Neuronal stem cell (in vitro differentiated cells): ENCODE results near the gene SHF.
A peak's percentile ranks its signal among the peaks of the same experiment; 100 is the strongest.

Source experiments
- DNase-seq: peaks from one replicate; pipeline ENCODE4 v3.0.0-alpha.2; 2013; ENCODE audit warnings: low spot score
- H2AFZ ChIP-seq: one replicate; pipeline ENCODE4 v1.6.1; 2013; ENCODE audit warnings: mild to moderate bottlenecking, low read length, inconsistent platforms
- H2AK5ac ChIP-seq: 2 replicates; pipeline ENCODE4 v1.6.1; 2013; ENCODE audit warnings: low read depth, mild to moderate bottlenecking, inconsistent platforms, low read length, moderate library complexity, mixed read lengths
- H2BK120ac ChIP-seq: 2 replicates; pipeline ENCODE4 v1.6.1; 2013; ENCODE audit warnings: low read depth, mild to moderate bottlenecking, inconsistent platforms, low read length, moderate library complexity, mixed read lengths
- H2BK12ac ChIP-seq: one replicate; pipeline ENCODE4 v1.6.1; 2013; ENCODE audit warnings: low read length, inconsistent platforms
- H2BK15ac ChIP-seq: 2 replicates; pipeline ENCODE4 v1.6.1; 2013; ENCODE audit warnings: mild to moderate bottlenecking, low read length, inconsistent platforms, mixed read lengths
- H2BK5ac ChIP-seq: one replicate; pipeline ENCODE4 v1.6.1; 2013; ENCODE audit warnings: inconsistent platforms, mild to moderate bottlenecking, low read length, moderate library complexity
- H3K14ac ChIP-seq: one replicate; pipeline ENCODE4 v1.6.1; 2013; ENCODE audit warnings: low read length, inconsistent platforms
- H3K18ac ChIP-seq: 2 replicates; pipeline ENCODE4 v1.6.1; 2013; ENCODE audit warnings: low read length, inconsistent platforms
- H3K23ac ChIP-seq: 2 replicates; pipeline ENCODE4 v1.6.1; 2013; ENCODE audit warnings: low read depth, mild to moderate bottlenecking, mixed read lengths, low read length, inconsistent platforms; ENCODE audit not compliant: poor library complexity
- H3K27ac ChIP-seq: replicated peaks from 3 replicates; pipeline ENCODE4 v1.5.1; 2013; ENCODE audit warnings: low read length, inconsistent platforms
- H3K27me3 ChIP-seq, 3 experiments: 2 replicates each; pipeline ENCODE4 v1.6.1; 2013; ENCODE audit warnings: low read length in 3 of 3, mild to moderate bottlenecking in 2 of 3, inconsistent platforms in 1 of 3, low read depth in 1 of 3, mixed read lengths in 1 of 3, moderate library complexity in 1 of 3; ENCODE audit not compliant: control insufficient read depth in 3 of 3, insufficient read depth in 3 of 3
- H3K36me3 ChIP-seq, 2 donors: replicated peaks in 1 of 2; 2 replicates each; pipeline ENCODE4 v1.6.1; 2013; ENCODE audit warnings: low read length in 2 of 2; ENCODE audit not compliant: control insufficient read depth in 2 of 2, insufficient read depth in 2 of 2
- H3K4ac ChIP-seq: 2 replicates; pipeline ENCODE4 v1.6.1; 2013; ENCODE audit warnings: inconsistent platforms, mild to moderate bottlenecking, low read length, moderate library complexity
- H3K4me1 ChIP-seq, 2 donors: 1 replicate in 1 of 2; 2 replicates in 1 of 2; pipeline ENCODE4 v1.6.1; 2013; ENCODE audit warnings: low read length in 2 of 2, low read depth in 1 of 2; ENCODE audit not compliant: control insufficient read depth in 2 of 2, insufficient read depth in 1 of 2
- H3K4me2 ChIP-seq: one replicate; pipeline ENCODE4 v1.6.1; 2013; ENCODE audit warnings: mild to moderate bottlenecking, low read length, inconsistent platforms; ENCODE audit not compliant: insufficient read depth, poor library complexity, severe bottlenecking
- H3K4me3 ChIP-seq, 2 donors: 2 replicates each; pipeline ENCODE4 v1.5.1; 2013; ENCODE audit warnings: low read length in 2 of 2, mild to moderate bottlenecking in 2 of 2, inconsistent platforms in 1 of 2, moderate library complexity in 1 of 2
- H3K79me1 ChIP-seq: one replicate; pipeline ENCODE4 v1.6.1; 2013; ENCODE audit warnings: low read depth, mild to moderate bottlenecking, inconsistent platforms, low read length, moderate library complexity
- H3K9ac ChIP-seq: one replicate; pipeline ENCODE4 v1.6.1; 2013; ENCODE audit warnings: mild to moderate bottlenecking, low read depth, low read length, inconsistent platforms; ENCODE audit not compliant: poor library complexity
- H3K9me3 ChIP-seq, 2 donors: replicated peaks in 1 of 2; 2 replicates each; pipeline versions ENCODE3 to v1.6.1; 2013; ENCODE audit warnings: low read length in 2 of 2, mild to moderate bottlenecking in 2 of 2, inconsistent platforms in 1 of 2, low read depth in 1 of 2, mixed read lengths in 1 of 2, moderate library complexity in 1 of 2; ENCODE audit not compliant: control insufficient read depth in 2 of 2, insufficient read depth in 1 of 2
- H4K8ac ChIP-seq: one replicate; pipeline ENCODE4 v1.6.1; 2013; ENCODE audit warnings: low read depth, mild to moderate bottlenecking, inconsistent platforms, low read length, moderate library complexity
- H4K91ac ChIP-seq: one replicate; pipeline ENCODE4 v1.6.1; 2013; ENCODE audit warnings: low read length, low read depth, mild to moderate bottlenecking, inconsistent platforms; ENCODE audit not compliant: poor library complexity
- WGBS, 2 donors: extraction: QIAGEN DNeasy Blood & Tissue Kit; methylation state at CpG; one replicate each; pipeline ENCODE4 v1.1.7; 2013; ENCODE audit warnings: missing lambda C conversion rate in 2 of 2, mixed read lengths in 1 of 2; ENCODE audit not compliant: insufficient read length in 2 of 2, insufficient replicate concordance in 1 of 2; ENCODE audit errors: extremely low coverage in 2 of 2; 5-methylcytosine and 5-hydroxymethylcytosine counted together

The SHF gene

DNA sequence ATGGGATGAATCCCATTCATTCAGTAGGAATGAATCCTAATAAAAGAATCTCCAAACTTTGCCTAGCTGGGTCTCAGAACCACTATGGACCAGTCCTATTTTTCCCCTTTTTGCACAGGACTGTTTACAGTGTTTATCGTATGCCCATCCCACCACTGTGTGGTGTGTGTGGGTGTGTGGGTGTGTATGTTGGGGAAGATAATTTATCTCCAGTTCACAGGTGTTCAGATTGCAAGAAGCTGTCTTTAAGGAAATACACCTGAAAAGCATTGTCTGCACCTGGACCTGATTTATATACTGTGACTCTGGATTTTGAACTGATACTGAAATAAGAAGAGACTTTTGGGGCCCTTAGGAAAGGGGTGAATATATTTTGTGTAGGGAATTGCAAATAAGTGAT, 24.7 kb upstream of the SHF start:
- H2AK5ac ChIP-seq = no peak overlapping the region
- H2AFZ ChIP-seq = no peak overlapping the region
- H3K18ac ChIP-seq = no peak overlapping the region
- H3K14ac ChIP-seq = no peak overlapping the region
- no CpG with 5 or more reads among the region's 1 CpG for WGBS, 2 donors
- no peak overlapping the region for H3K9ac ChIP-seq
- no peak overlapping the region for H3K4ac ChIP-seq
- no peak overlapping the region for H2BK12ac ChIP-seq
- no peak overlapping the region for H4K8ac ChIP-seq
- H3K27ac ChIP-seq = no peak overlapping the region
- no peaks in the 10 kb centered on the region for H3K4me1 ChIP-seq
- H3K9me3 ChIP-seq = no peaks in the 10 kb centered on the region
- H3K23ac ChIP-seq = no peak overlapping the region
- no peak overlapping the region for H4K91ac ChIP-seq
- H3K4me2 ChIP-seq = no peak overlapping the region
- H2BK15ac ChIP-seq = no peak overlapping the region
- H2BK120ac ChIP-seq = no peak overlapping the region
- no peak overlapping the region for H2BK5ac ChIP-seq
- DNase-seq = no peak
- H3K36me3 ChIP-seq = no peaks in the 10 kb centered on the region
- no peaks in the 10 kb centered on the region for H3K27me3 ChIP-seq
- no peaks in the 10 kb centered on the region for H3K79me1 ChIP-seq
- no peak overlapping the region for H3K4me3 ChIP-seq

DNA sequence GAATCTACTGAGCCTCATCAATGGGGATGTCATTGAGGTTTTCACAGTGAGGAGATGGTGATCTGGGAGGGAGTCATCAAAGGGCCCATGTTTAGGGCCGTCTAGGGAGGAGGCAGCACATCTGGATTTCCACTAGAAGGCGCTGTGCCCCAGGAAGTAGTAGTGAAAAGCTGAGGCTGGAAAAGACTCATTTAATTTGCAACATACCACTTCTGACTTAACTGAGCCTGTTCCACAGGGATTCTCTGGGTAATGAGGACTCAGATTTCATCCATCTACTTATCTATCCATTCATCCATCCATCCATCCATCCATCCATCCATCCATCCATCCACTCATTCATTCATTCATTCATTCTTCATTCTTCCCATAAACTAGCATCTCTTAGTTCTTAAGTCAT, 17.4 kb upstream of the SHF start:
- Histone ChIP-seq H3K4ac (no peak overlapping the region), H2BK5ac (no peak overlapping the region), H3K14ac (no peak overlapping the region), H3K4me3 (no peak overlapping the region), H2BK12ac (no peak overlapping the region), H3K4me1 (no peaks in the 10 kb centered on the region), H3K79me1 (no peaks in the 10 kb centered on the region), H4K8ac (no peak overlapping the region), H3K4me2 (no peak overlapping the region), H3K9ac (no peak overlapping the region), H2AK5ac (no peak overlapping the region), H2AFZ (no peak overlapping the region), H4K91ac (no peak overlapping the region), H2BK120ac (no peak overlapping the region), H3K27me3 (peaks cover 0 to 3% (median 0%) of the 10 kb centered on the region in 3 experiments), H3K9me3 (no peaks in the 10 kb centered on the region), H2BK15ac (no peak overlapping the region), H3K36me3 (no peaks in the 10 kb centered on the region), H3K27ac (no peak overlapping the region), H3K18ac (no peak overlapping the region), H3K23ac (no peak overlapping the region)
- peak; percentile 63 for DNase-seq
- WGBS, 2 donors = no CpG with 5 or more reads among the region's 2 CpGs

DNA sequence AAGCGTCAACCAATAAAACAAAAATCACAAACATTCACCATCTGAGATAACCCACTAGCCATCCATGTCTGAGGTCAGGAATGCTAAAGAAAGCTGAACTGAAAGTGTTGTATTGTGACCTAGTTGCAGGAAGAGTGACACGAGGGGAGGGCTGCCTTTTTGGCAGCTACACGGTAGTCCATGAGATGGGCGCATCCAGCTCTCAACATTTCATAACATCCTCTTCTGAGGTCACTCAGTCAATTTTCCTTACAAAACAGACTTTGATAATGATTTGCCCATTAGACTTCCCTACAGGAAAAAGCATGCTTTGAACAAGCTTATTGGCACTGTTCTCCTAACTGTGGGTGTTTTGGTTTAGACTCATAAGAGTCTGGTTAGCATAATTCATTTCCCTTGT, 15.4 kb upstream of the SHF start:
- Histone ChIP-seq H2BK120ac (no peak overlapping the region), H4K91ac (no peak overlapping the region), H2BK12ac (no peak overlapping the region), H2BK5ac (no peak overlapping the region), H3K18ac (no peak overlapping the region), H3K14ac (no peak overlapping the region), H2AK5ac (no peak overlapping the region), H2BK15ac (no peak overlapping the region), H4K8ac (no peak overlapping the region), H3K27ac (no peak overlapping the region), H3K27me3 (peaks cover 0 to 3% (median 0%) of the 10 kb centered on the region in 3 experiments), H3K4ac (no peak overlapping the region), H3K9ac (no peak overlapping the region), H3K4me2 (no peak overlapping the region), H3K4me1 (peaks cover 0 to 3% of the 10 kb centered on the region in 2 donors), H2AFZ (no peak overlapping the region), H3K23ac (no peak overlapping the region), H3K9me3 (no peaks in the 10 kb centered on the region), H3K79me1 (no peaks in the 10 kb centered on the region), H3K36me3 (no peaks in the 10 kb centered on the region), H3K4me3 (no peak overlapping the region)
- no CpG with 5 or more reads among the region's 4 CpGs for WGBS, 2 donors
- no peak for DNase-seq

DNA sequence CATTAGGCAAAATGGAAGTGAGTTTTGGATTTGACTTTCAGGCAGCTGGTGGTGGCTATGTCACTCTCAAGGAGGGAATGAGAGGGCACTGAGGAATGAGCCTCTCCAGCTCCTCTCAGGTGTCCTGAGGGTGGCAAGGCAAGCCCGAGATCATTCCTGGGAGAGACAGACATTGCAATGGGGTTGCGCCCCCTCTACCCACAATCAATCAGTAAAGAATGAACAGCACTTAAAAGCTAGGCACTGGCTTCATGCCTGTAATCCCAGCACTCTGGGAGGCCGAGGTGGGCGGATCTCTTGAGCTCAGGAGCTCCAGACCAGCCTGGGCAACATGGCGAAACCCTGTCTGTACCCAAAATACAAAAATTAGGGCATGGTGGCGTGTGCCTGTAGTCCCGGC, 14.1 kb upstream of the SHF start:
- no peak overlapping the region for H2BK120ac ChIP-seq
- H2BK15ac ChIP-seq = no peak overlapping the region
- H3K27ac ChIP-seq = no peak overlapping the region
- H3K4ac ChIP-seq = no peak overlapping the region
- H3K36me3 ChIP-seq = no peaks in the 10 kb centered on the region
- H3K4me2 ChIP-seq = no peak overlapping the region
- H3K9ac ChIP-seq = no peak overlapping the region
- H2BK12ac ChIP-seq = no peak overlapping the region
- no peak for DNase-seq
- no peak overlapping the region for H2BK5ac ChIP-seq
- H2AFZ ChIP-seq = peak overlapping the region; percentile 91
- H3K9me3 ChIP-seq = no peaks in the 10 kb centered on the region
- no peaks in the 10 kb centered on the region for H3K27me3 ChIP-seq
- peaks cover 0 to 3% of the 10 kb centered on the region in 2 donors for H3K4me1 ChIP-seq
- H3K14ac ChIP-seq = no peak overlapping the region
- no peak overlapping the region for H4K8ac ChIP-seq
- H3K4me3 ChIP-seq = no peak overlapping the region
- no CpG with 5 or more reads among the region's 7 CpGs for WGBS, 2 donors
- no peaks in the 10 kb centered on the region for H3K79me1 ChIP-seq
- H2AK5ac ChIP-seq = no peak overlapping the region
- no peak overlapping the region for H3K23ac ChIP-seq
- H4K91ac ChIP-seq = no peak overlapping the region
- H3K18ac ChIP-seq = no peak overlapping the region
